ENCODE data around the gene GREB1. TPM values are rescaled to one million over a fixed set of nuclear protein-coding genes. Genes with fewer than 3 reads are reported as not detected.

The GREB1 gene
- total and polyA plus RNA-seq, 2 experiments from 2014 or later: 12.0 to 35.0 TPM

- no peaks in the 10 kb centered on the region for H3K27me3 ChIP-seq (ENCODE audit: insufficient read depth)
- H3K4me2 ChIP-seq: no peak overlapping the region
- no peaks in the 10 kb centered on the region for H3K79me2 ChIP-seq (replicated peaks; ENCODE audit: insufficient read depth)
- H2AFZ ChIP-seq: no peak overlapping the region
- peaks cover 2% of the 10 kb centered on the region for H3K27me3 Mint-ChIP-seq (ENCODE audit: insufficient read depth, low read depth, poor library complexity)
- no peak overlapping the region for H3K4me3 Mint-ChIP-seq
- H3K36me3 ChIP-seq (ENCODE audit: insufficient read depth): peaks cover 27% of the 10 kb centered on the region
- 0 out of 2 replicates have a peak, but pooled peaks cover 4% of the 10 kb centered on the region for H4K20me1 ChIP-seq (replicated peaks; ENCODE audit: insufficient read depth)
- H3K27ac Mint-ChIP-seq: no peak overlapping the region
- TF ChIP-seq EZH2 (IDR thresholded peaks at IDR 0.05; ENCODE audit: low read depth, unreplicated experiment) (no peak), CTCF (conservative IDR thresholded peaks at IDR 0.05; ENCODE audit: low read depth in 2 of 2) (no peak)
- no peak overlapping the region for H3K4me3 ChIP-seq
- H3F3A ChIP-seq (replicated peaks; ENCODE audit: low read depth): no peaks in the 10 kb centered on the region
- H3K9me3 Mint-ChIP-seq: peaks cover 10% of the 10 kb centered on the region
- no peak overlapping the region for H3K27ac ChIP-seq (ENCODE audit: low read depth)
- no peaks in the 10 kb centered on the region for H3K4me1 ChIP-seq (ENCODE audit: insufficient read depth)
- H3K9me2 ChIP-seq (ENCODE audit: insufficient read depth): no peaks in the 10 kb centered on the region
- no peaks in the 10 kb centered on the region for H3K4me1 Mint-ChIP-seq
- DNase-seq (ENCODE audit: low spot score) (no peak), ATAC-seq (no peak)
- H3K36me3 Mint-ChIP-seq (ENCODE audit: low read depth): peaks cover 59% of the 10 kb centered on the region
These were observed 91.0 kb downstream of the GREB1 start for GRCh38 chr2:11624893-11625292.

- no peaks in the 10 kb centered on the region for H3K4me1 ChIP-seq (ENCODE audit: insufficient read depth)
- no peak overlapping the region for H3K4me3 ChIP-seq
- no peaks in the 10 kb centered on the region for H3K9me2 ChIP-seq (ENCODE audit: insufficient read depth)
- no peaks in the 10 kb centered on the region for H3F3A ChIP-seq (replicated peaks; ENCODE audit: low read depth)
- no peak overlapping the region for H3K27ac ChIP-seq (ENCODE audit: low read depth)
- no peaks in the 10 kb centered on the region for H3K79me2 ChIP-seq (replicated peaks; ENCODE audit: insufficient read depth)
- ATAC-seq: no peak
- H3K4me2 ChIP-seq: no peak overlapping the region
- peaks cover 30% of the 10 kb centered on the region for H3K36me3 ChIP-seq (ENCODE audit: insufficient read depth)
- Mint-ChIP-seq H3K27ac (no peak overlapping the region), H3K4me1 (peaks cover under 1% of the 10 kb centered on the region; the same call in 1 of the 3 replicates), H3K27me3 (ENCODE audit: insufficient read depth, low read depth, poor library complexity) (peaks cover 2% of the 10 kb centered on the region), H3K4me3 (no peak overlapping the region), H3K9me3 (peaks cover 10% of the 10 kb centered on the region), H3K36me3 (ENCODE audit: low read depth) (peaks cover 61% of the 10 kb centered on the region)
- no peaks in the 10 kb centered on the region for H3K27me3 ChIP-seq (ENCODE audit: insufficient read depth)
- no peaks in the 10 kb centered on the region for H4K20me1 ChIP-seq (replicated peaks; ENCODE audit: insufficient read depth)
- H2AFZ ChIP-seq: no peak overlapping the region
- no peak for DNase-seq (ENCODE audit: low spot score)
- TF ChIP-seq EZH2 (IDR thresholded peaks at IDR 0.05; ENCODE audit: low read depth, unreplicated experiment): no peak
- no peak for TF ChIP-seq ZNF114 (CRISPR knock-in tag; IDR thresholded peaks at IDR 0.05)
- no peak for TF ChIP-seq ZNF462 (CRISPR knock-in tag; IDR thresholded peaks at IDR 0.05)
- TF ChIP-seq REST (IDR thresholded peaks at IDR 0.05; ENCODE audit: unreplicated experiment): no peak
- no peak for TF ChIP-seq ZNF331 (CRISPR knock-in tag; IDR thresholded peaks at IDR 0.05; ENCODE audit: low read depth)
- TF ChIP-seq ETS1 (IDR thresholded peaks at IDR 0.05): no peak
- no peak for TF ChIP-seq NANOG (IDR thresholded peaks at IDR 0.05; ENCODE audit: borderline replicate concordance)
- TF ChIP-seq STAT1 (IDR thresholded peaks at IDR 0.05; ENCODE audit: unreplicated experiment): no peak
- no peak for TF ChIP-seq JUNB (IDR thresholded peaks at IDR 0.05; ENCODE audit: unreplicated experiment)
These were observed 91.8 kb downstream of the GREB1 start for GRCh38 chr2:11625671-11626070.
